Ammon's horn (tissue), 1 donor: ENCODE measurements around the gene PPP1R1B.

Experiments
- DNase-seq: peaks from one replicate; pipeline ENCODE4 v3.0.0-alpha.2; 2016; ENCODE audit warnings: low spot score

PPP1R1B gene

GRCh38 chr17:39600288-39600996 lies 26.3 kb upstream of the PPP1R1B start:
- DNase-seq: no peak

GRCh38 chr17:39600997-39601597 lies 25.7 kb upstream of the PPP1R1B start:
- DNase-seq: no peak

- no peak for DNase-seq
These were observed 24.8 kb upstream of the PPP1R1B start for GRCh38 chr17:39601758-39602532.

- no peak for DNase-seq
These were observed 24.0 kb upstream of the PPP1R1B start for GRCh38 chr17:39602533-39603303.

- no peak for DNase-seq
These were observed 23.3 kb upstream of the PPP1R1B start for GRCh38 chr17:39603304-39604016.

GRCh38 chr17:39604911-39605491 lies 21.8 kb upstream of the PPP1R1B start:
- DNase-seq: no peak

- DNase-seq: no peak
These were observed 21.0 kb upstream of the PPP1R1B start for GRCh38 chr17:39605492-39606433.

GRCh38 chr17:39606434-39607056 lies 20.2 kb upstream of the PPP1R1B start:
- DNase-seq: no peak

GRCh38 chr17:39607057-39607850 lies 19.5 kb upstream of the PPP1R1B start:
- DNase-seq: no peak

GRCh38 chr17:39607851-39608130 lies 19.0 kb upstream of the PPP1R1B start, which contains the start of gene NEUROD2:
NEUROD2 (minus strand) TSS chr17:39607920; CDS start chr17:39606599, 1,321 bp downstream.
- peak; percentile 53 for DNase-seq

- DNase-seq: no peak
These were observed 18.4 kb upstream of the PPP1R1B start for GRCh38 chr17:39608142-39608981.

- no peak for DNase-seq
These were observed 17.2 kb upstream of the PPP1R1B start for GRCh38 chr17:39609416-39610025.

- DNase-seq: no peak
These were observed 15.2 kb upstream of the PPP1R1B start for GRCh38 chr17:39611401-39612112.

GRCh38 chr17:39612291-39612894 lies 14.4 kb upstream of the PPP1R1B start:
- no peak for DNase-seq

GRCh38 chr17:39612935-39613464 lies 13.8 kb upstream of the PPP1R1B start:
- DNase-seq: no peak

- no peak for DNase-seq
These were observed 12.1 kb upstream of the PPP1R1B start for GRCh38 chr17:39614545-39615157.
